GM19035 (cell line): ENCODE data around the gene UHMK1.

Experiments
- ATAC-seq: cut with Tn5 transposase; IDR thresholded peaks from one replicate; pipeline ENCODE4 v1.9.1; 2021; ENCODE audit not compliant: unreplicated experiment

Gene UHMK1

DNA sequence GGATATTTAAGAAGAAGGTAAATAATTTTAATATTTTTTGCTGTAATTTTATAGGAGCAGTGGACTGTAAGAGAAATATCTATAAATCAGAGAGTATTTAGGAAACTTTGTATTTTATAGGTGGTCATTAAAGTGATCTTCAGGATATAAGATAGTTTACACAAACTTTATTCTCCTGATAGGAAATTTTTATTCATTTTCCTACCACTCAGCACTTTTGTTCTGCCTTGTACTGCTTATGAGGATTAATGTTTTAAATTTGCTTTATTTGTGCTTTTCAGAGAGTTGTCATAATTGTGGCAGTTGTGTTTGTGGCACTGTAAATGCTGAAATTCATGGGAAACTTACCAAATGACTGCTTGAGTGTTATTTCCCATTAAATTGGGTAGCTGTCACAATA lies 29.7 kb downstream of the UHMK1 start:
- no peak for ATAC-seq

DNA sequence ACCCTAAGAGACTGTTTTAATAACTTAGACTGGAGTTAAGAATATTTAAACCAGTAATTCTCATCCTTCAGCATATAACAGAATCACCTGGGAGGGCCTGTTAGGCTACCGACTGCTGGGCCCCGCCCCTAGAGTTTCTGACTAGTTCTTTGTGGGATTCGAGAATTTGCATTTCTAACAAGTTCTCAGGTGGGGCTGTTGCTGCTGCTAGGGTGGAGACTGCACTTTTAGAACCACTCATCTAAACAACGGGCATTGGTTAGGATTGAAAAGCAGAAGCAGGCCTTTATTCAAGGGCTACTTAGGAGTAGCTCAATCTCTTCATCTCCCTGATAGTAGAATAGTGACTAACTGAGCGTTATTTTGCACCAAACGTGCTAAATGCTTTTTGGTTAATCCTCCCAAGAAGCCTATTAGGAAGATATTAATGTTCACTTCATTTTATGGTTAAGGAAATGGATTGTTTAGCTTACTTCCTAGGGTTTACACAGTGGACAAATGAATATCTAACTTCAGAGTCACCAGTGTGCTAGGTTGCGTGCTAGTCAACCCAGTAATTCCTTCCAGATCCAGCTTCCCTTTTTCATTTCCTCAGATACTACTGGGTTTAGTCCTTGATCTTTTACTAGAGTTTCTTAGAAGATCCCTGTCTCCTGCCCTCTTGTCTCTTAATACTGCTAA lies 32.8 kb downstream of the UHMK1 start:
- peak; percentile 95 for ATAC-seq

DNA sequence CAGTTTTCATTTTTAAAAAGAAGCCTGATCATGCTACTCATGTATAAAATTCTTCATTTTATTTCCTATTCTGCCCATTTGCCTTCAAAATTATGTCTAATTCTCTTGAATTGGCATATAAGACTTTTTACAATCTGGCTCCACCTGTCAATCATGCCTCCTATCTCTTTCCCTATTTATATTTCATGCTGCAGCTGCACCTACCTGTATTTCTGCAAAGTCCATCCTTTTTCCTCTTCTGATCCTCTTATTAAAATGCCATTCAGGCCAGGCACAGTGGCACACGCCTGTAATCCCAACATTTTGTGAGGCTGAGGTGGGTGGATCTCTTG lies 33.3 kb downstream of the UHMK1 start:
- no peak for ATAC-seq

DNA sequence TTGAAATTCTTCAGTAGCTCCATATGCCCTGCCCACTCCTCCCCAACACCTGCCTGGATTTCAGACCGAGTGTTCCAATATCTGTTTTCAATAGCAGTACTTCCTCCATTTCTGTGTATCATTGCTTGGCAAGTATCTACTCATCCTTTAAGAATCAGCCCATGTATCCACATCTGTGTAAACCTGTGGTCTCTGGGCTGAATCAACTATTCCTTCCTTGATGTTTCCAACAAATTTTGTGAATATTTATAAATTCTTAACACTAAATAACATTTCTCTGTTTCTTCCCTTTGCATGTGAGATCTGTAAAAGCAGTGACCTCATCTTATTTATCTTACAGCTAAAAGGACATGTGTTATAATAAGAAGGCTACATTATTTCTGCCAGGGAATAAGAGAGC lies 37.9 kb downstream of the UHMK1 start:
- ATAC-seq, result no peak

DNA sequence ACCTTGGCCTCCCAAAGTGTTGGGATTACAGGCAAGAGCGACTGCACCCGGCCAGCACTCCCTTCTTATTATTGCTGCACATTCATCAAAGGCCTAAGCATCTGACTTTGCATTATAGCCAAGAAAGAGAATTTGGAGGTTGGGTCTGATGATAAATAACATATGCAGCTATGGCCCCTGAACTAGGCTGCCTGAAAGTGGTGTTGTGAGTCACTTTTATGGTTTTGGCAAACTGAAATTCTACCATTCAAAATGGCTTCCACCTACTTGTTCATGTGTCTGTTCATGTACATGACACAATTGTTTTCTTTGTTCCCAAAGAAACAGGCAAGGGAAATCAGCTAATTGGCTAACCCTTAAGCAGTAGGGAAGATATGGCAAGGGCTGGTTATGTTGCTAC lies 38.9 kb downstream of the UHMK1 start:
- ATAC-seq, result no peak

DNA sequence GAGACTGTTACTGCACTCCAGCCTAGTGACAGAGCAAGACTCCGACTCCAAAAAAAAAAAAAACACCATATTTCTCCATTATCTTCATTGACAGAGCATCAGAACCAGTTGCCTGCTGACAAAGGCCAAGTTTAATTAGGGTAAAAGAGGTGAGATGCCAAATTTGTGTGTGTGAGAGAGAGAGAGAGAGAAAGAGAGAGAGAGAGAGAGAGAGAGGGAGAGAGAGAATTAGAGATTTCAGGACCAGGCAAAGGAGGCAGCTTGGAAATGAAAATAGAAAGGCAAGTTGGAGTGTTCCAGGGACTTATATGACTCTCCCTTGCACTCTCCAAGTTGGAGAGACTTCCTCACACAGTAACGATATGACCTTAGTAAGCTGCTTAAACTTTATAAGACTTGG lies 39.6 kb downstream of the UHMK1 start:
- no peak for ATAC-seq

DNA sequence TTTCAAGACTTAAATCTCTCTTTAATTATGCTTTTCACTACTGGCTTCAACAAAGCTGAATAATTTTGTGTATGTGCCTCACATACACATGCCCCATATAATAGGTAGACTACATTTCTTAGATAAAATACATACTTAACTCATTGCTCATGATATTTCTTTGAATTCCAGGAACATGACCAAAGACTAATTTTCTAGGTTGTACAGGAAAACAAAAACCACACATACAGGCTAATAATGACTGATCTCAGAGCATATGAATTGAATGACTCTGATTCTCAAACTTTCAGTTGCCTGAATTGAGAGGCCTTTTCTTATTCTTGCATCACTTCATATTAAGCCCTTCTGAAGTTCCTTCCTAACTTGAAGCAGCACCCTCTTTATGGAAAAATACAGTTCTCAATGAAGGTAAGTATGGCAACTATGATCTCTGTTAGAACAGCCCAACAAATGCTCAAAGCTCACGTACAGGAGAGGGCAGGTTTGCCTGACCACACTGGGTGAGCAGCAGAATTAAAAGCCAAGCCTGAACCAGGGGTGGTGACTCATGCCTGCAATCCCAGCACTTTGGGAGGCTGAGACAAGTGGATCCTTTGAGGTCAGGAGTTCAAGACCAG lies 41.3 kb downstream of the UHMK1 start:
- ATAC-seq, result no peak

DNA sequence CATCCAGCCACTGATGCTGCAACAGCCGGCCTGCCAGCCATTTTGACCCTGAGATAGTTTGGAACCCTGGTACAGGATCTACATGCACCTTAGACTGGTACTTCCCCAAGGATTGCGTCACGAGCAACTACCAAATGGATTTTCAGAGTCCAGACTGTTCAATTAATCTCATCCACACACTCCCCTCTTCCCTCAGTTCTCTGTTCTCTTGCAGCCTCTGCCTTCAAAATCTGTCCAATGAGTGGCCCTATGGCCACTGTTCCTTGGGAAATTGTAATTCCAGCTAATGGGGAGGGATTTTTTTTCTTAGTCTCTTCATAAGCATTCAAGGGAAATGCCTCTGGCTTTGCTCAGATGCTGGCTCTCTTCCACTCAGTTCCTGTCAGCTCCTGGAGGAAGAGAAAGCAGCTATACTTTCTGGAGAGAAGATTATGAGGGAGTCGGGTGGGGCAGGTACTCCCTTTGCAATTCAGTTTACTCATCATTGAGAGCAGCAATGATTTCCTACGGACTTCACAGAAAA lies 44.1 kb downstream of the UHMK1 start:
- no peak for ATAC-seq

DNA sequence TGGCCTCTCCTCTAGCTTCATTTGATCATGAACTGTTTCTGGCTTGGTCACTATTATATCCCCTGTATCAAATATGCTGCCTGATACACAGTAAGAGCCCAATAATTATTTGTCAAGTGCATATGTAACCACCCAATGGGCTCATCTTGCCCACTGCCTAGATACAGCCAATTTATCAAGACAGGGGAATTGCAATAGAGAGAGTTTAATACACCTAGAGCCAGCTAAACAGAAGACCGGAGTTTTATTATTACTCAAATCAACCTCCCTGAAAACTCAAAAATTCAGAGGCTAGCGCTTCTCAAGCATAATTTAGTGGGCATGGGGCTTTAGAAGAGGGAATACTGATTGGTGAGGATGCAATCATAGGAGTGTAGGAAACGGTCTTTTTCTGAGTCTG lies 45.6 kb downstream of the UHMK1 start:
- no peak for ATAC-seq

DNA sequence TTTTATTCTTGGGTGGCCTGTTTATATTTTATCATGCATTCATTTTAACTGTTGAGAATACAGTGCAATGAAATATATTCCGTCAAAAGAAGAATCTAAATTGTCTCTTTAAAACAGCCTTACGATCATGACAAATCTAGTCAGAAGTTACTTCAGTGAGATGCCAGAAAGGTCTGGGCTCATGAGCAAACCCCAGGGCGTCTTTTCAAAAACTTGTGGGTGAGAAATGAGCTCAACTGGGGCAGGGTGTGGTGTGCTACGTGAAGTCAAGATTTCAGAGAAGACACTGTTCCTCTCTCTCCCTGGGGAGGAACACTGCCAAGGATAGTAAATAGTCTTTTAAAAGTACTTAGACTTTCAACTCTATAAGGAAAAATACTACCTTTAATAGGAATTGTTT lies 50.6 kb downstream of the UHMK1 start:
- no peak for ATAC-seq

DNA sequence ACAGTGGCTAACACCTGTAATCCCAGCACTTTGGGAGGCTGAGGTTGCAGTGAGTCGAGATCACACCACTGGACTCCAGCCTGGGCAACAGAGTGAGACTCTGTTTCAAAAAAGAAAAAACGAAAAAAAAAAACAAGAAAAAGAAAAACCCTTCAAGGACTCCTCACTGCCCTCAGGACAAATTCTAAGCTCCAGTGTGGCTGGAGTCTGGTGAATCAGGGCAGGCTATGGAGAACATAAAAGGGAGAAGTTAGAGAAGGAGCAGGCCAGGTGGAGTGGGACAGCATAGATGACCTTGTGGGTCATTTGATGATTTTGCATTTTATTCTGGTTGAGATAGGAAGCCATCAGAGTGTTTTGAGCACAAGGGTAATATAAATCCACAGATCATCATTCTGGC lies 51.4 kb downstream of the UHMK1 start:
- ATAC-seq, result no peak

DNA sequence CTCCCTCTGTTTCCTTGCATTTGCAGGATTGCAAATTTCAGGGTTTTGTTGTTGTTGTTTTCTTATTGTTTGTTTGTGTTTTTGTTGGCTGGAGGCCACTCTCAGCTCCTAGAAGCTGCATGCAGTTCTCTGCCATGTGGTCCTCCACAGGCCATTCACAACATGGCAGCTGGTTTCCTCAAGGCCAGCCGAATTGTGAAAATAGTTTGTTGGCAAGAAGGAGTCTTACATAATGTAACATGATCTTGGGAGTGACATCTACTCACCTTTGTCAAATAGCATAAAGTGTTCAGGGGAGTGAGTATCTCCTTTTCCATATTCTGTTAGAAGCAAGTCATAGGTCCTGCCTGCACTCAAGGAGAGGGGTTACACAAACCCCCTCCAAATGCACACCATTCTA lies 53.3 kb downstream of the UHMK1 start:
- no peak for ATAC-seq

DNA sequence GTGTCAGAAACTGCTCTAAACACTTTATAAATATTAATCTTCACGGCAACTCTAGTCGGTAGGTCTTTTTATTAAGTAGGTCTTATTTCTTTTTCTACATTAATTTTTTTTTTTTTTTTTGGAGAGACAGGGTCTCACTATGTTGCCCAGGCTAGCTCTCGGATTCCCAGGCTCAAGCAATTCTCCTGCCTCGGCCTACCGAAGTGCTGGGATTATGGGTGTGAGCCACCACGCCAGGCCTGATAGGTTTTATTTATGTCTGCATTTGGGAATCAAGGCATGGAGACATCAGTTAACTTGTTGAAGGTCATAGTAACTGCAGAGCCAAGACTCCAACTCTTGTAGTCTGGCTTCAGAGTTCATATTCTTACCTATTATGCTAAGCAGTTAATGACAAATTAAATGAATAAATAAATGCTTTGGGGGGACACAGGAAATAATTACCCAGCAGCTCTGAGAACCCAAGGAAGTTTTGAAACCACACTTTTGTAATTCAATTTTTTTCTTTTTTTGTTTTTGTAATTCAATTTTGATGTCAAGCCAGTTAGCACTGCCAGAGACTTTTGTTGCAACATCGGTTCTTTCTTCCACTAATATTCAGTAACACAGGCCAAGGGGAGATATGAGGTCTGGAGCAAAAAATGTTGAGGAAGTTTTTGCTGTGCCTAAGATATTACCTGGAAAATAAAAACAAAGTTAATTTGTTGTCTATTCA lies 54.5 kb downstream of the UHMK1 start:
- ATAC-seq, result no peak

DNA sequence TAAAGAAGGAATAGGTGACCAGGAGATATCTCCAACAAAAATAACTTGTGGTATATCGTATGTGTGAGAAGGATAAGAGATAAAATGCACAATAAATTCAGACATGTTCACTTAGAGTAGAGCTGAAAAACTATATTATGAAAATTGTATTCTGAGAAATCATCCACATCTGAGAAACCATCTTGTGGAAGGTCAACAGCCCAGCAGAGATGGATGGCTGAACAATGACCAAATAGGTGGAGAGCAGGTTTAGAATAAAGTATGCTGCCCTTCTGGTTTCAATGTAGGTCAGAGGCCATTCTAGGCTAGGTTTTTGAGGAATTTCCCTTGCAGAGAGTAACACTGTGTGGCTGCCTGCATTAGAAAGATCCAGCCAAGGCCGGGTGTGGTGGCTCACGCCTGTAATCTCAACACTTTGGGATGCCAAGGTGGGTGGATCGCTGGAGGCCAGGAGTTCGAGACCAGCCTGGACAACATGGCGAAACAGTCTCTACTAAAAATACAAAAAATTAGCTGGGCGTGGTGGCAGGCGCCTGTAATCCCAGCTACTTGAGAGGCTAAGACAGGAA lies 55.1 kb downstream of the UHMK1 start:
- ATAC-seq, result no peak

DNA sequence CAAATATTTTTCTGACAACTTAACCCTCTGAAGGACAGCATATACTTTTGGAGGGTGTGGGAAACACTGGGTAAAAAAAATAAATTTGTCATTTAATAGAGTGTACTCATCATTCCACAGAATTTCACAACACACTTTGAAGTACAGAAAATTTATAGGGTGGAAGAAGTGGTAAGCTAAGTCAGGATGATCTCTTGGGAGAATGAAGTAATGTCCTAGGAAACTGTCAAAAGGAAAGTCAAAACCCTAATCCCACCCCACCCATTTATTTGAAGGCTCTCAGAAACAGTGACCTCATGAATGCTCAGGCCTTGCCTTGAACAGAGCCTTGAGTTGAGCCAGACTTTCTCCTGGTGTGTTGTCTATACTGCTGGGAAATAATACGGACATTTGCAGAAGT lies 56.6 kb downstream of the UHMK1 start:
- ATAC-seq, result no peak

DNA sequence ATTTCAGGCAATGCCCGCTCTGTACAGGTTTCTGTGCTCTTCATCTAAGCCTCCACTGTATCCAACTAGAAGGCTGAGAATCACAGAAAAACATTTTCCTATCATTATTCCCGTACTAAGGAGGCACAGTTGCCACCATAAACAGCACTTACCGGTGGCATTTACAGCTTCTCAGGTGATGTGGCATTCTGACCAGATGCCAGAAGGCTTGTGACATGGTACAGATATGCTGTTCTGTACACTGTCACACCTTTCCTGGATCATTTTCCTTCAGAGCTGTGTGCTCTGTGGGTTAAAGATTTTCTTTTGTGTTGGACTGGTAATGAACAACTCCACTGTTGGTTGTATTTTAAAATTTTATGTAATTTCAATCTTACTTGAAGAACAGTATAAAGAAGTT lies 59.9 kb downstream of the UHMK1 start:
- ATAC-seq, result no peak

DNA sequence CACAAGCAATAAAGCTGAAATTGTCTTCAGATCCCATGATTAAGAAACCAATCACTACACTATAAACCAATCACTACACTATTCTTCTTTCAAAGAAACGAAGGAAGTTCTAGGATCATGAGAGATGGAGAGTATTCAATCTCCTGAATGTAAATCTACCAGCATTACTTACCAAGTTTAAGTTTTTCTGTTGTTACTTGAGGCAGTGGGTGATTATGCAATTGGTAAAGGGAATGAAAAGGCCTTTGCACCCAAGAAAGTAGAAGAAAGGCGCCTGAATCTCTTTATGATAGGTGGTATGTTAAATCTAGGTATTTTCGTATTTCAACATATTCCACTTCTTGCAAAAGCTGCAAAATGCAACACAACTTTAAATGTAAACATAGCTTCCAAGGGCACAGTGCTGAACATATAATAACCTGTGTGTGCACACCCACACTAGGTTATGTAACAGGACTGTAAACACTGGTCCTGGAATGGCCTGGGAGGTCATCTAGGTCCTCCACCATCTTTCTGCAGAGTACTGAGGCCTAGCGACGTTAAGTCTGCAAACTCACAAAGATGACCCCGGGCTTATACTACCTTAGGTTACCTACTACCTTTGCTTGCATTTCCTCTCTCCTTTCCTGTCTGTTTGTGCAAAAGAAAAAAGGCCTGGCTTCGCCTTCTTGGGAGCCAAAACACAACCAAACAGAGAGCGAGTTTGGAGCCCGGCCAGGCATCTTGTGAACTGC lies 62.9 kb downstream of the UHMK1 start:
- ATAC-seq, result no peak

DNA sequence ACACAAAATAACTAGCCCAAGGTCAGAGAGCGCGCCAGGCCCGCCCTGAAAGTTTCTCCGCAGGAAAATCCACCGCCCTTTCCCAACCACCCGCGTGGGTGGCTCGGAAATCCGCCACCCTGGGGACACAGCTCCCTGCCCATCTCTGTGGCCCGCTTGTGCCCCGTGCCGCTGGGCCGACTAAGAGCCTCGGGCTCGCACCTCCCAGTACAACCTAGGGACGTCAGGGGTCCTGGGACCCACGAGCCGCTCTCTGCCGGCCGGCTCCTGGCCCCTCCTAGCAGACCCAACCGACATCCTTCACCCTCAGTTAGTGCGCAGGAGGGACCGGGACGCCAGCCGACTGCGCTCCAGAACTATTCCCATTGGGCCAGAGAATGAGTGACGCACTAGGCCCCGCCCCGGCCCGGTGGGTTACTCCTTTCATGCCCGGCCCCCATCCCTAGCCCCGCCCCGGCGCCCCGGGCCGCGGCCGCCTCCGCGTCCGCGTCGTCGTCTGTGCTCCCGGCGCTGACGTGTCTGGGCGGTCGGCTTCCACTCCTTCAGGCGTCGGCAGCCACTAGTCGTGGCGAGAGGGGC lies 63.5 kb downstream of the UHMK1 start:
- peak; percentile 96 for ATAC-seq

DNA sequence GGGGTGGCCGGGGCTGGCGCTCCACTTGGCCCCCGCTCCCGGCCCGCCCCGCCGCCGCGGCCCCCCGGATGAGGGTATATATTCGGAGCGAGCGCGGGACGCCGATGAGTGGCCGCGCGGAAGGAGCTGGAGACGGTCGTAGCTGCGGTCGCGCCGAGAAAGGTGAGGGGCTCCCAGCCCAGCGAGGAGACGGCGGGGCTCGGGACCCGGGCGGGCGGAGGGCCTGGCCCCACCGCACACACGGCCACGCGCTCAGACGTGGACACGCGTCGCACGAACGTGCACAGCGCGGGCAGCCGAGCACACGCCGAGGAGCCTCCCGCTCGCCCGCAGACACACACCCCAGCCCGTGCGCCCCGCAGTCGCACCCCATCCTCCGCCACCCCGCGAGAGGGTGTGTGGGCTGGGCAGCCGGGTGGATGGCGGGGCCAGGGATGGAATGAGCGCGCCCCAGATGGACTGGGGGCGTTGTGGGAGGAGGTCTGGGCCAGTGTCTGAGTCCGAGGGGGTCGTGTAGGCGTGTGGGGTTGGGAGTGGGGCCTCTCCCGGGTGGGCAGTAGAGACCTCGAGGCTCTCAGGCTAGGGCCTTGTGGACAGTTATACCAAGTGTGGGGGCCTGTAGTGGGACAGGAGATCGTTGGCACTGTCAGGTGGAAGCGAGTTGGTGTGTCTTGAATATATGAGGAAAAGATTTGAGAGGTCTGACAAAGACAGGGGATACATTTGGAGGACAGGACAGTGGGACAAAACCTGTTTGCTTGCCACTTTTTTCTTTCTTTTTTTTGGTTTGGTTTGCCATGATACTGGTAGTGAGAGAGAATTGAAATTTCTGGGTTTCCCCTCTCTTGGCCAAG lies 64.2 kb downstream of the UHMK1 start, which contains the start of gene UAP1:
Gene UAP1 (plus strand): TSS at position 107 of the 854 bp plus-strand sequence. CDS start 4,347 bp downstream, outside the sequence.
- peak; percentile 41 for ATAC-seq

DNA sequence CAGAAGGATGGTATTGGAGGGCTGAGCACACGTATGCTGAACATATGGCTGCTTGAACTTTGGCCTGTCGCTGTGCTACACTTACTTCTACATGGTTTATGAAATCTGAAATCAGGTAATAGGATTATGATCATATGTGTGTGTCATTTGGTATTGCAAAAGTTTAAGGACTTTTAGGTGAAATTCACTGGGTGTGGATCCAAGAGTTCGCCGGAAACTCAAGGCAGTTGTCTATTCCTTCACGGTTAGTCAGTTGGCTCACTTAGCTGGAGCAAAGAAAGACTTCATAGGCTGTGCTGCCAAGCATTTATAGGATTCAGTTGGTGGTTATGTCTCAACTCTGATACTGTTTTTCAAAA lies 64.8 kb downstream of the UHMK1 start:
- no peak for ATAC-seq
